AG09309 (cell line): ENCODE data around the gene FKBP1A.

Experiments
- DNase-seq: peaks from one replicate; pipeline ENCODE4 v3.0.0-alpha.2; 2010; ENCODE audit warnings: low read depth
- H3K4me3 ChIP-seq: 2 replicates; pipeline ENCODE4 v1.5.1; 2011; ENCODE audit warnings: mild to moderate bottlenecking, low read depth, low read length, moderate library complexity; ENCODE audit not compliant: control insufficient read depth
- CTCF ChIP-seq: IDR thresholded peaks from 2 replicates; pipeline ENCODE4 v1.5.1; 2011; ENCODE audit warnings: mild to moderate bottlenecking, low read depth, low read length, inconsistent platforms; ENCODE audit not compliant: insufficient read depth, control insufficient read depth; ENCODE audit errors: missing control alignments

FKBP1A gene

GRCh38 chr20:1325173-1326030 lies 67.5 kb downstream of the FKBP1A start:
- peak; percentile 77 for DNase-seq
- peak; percentile 17 for TF ChIP-seq CTCF
- peak overlapping the region; percentile 78 for H3K4me3 ChIP-seq

- DNase-seq, result no peak
- peak overlapping the region; percentile 78 for H3K4me3 ChIP-seq
- TF ChIP-seq CTCF, result no peak
These were observed 68.2 kb downstream of the FKBP1A start for GRCh38 chr20:1324598-1325172.

DNA sequence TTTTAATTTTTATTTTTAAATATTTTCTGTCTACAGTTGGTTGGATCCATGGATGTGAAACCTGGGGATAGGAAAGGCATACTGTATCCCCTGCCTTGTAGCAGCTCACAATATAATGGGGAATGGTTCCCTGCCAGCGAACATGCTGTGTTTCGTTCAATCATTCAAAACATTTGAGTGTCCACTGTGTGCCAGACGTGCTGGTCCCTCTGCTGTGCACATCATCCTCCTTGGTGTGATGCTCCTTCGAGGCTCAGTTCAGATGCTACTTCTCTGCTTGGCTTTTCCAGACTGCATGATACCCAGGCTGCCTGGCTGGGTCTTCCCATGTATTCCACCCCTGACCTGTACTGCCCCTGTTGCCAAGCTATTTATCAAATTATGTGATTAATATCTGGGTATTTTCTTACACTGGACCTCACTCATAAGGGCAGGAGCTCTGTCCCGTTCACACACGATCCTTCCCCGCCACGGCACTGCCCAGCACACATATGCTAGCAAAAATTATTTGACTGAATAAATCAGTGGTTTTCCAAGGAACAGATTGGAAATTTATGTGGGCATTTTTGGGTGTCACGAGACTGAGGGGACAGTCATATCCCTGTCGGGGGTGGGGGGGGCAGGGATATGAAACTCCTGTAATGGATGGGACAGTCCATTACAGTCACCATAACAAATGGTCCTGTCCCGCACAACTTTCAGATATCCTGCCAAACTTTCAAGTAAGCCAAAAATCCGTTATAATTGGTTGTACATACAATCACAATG lies 68.8 kb downstream of the FKBP1A start:
- no peak for DNase-seq
- TF ChIP-seq CTCF, result no peak
- no peak overlapping the region for H3K4me3 ChIP-seq

- no peak overlapping the region for H3K4me3 ChIP-seq
- no peak for DNase-seq
- TF ChIP-seq CTCF, result no peak
These were observed 69.6 kb downstream of the FKBP1A start for GRCh38 chr20:1323256-1323655.

- DNase-seq, result peak; percentile 83
- TF ChIP-seq CTCF, result no peak
- no peak overlapping the region for H3K4me3 ChIP-seq
These were observed 70.2 kb downstream of the FKBP1A start for GRCh38 chr20:1322511-1323245.

DNA sequence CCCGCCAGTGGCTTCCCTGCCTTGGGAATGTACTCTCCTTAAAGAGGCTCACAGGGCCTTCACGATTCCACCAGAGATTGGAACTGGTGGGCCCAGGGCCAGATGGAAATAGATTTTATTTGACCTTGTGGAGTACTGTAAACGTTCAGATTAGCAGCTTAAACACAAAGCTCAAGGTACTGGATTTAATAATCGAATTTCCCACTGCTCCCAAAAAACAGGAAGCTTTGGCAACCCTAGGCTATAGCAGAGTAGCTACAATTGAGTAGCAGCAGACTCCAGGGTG lies 71.3 kb downstream of the FKBP1A start:
- TF ChIP-seq CTCF, result no peak
- H3K4me3 ChIP-seq, result no peak overlapping the region
- DNase-seq, result no peak
